Left lung (tissue), 10 donors: Measurements from ENCODE around the gene DUS3L. TPM values are rescaled to one million over a fixed set of nuclear protein-coding genes. Genes with fewer than 3 reads are reported as not detected.
"Not testable (repeated sequence)": the region's sequence is repeated elsewhere in the genome, so short reads cannot be mapped to it uniquely, and the experiment has no call there.

Experiments used
- ATAC-seq: fragments of 200-7000 bp; cut with Tn5 transposase; one replicate; pipeline ENCODE4 v1.9.1; 2020; ENCODE audit warnings: moderate library complexity
- DNase-seq, 4 donors: peaks; one replicate each; pipeline ENCODE4 v3.0.0-alpha.2; 2013 to 2020
- H3K27ac ChIP-seq, 2 donors: fragments of 200-600 bp; sonication (generic) in 1 of 2; one replicate each; pipeline versions ENCODE4 v1.5.0 to v1.8.0; 2020 to 2021
- H3K27me3 ChIP-seq, 2 donors: fragments of 200-600 bp; sonication (generic) in 1 of 2; one replicate each; pipeline versions ENCODE4 v1.5.0 to v1.8.0; 2020 to 2021
- H3K36me3 ChIP-seq, 2 donors: fragments of 200-600 bp; sonication (generic) in 1 of 2; one replicate each; pipeline versions ENCODE4 v1.5.0 to v1.8.0; 2020 to 2021
- H3K4me1 ChIP-seq, 2 donors: fragments of 200-600 bp; one replicate each; pipeline ENCODE4 v1.8.0; 2021
- H3K4me3 ChIP-seq, 2 donors: fragments of 200-600 bp; sonication (generic) in 1 of 2; one replicate each; pipeline versions ENCODE4 v1.5.0 to v1.8.0; 2020 to 2021; ENCODE audit warnings: mild to moderate bottlenecking in 1 of 2
- H3K9me3 ChIP-seq, 2 donors: fragments of 200-600 bp; sonication (generic) in 1 of 2; one replicate each; pipeline versions ENCODE4 v1.5.0 to v1.8.0; 2020 to 2021
- intact Hi-C, 2 donors: fragments of 100-400 bp; cut with DNase I; formaldehyde crosslinking; loops; one replicate each; pipeline versions ENCODE4 v1.11.2 to v1.14.2; 2022
- polyA plus RNA-seq, 6 donors: library from polyadenylated mRNA; unstranded; fragments of 120-200 nt; gene quantifications; one replicate each; pipeline ENCODE4 v1.2.1, GENCODE V29; 2013; ENCODE audit not compliant: insufficient read length in 6 of 6
- total RNA-seq, 2 donors: library from RNA; stranded (reverse); fragmentation: NEBNext Ultra II Directional; extraction: Animal tissue kit (Norgen Biotek cat#: 25700); gene quantifications; one replicate each; pipeline ENCODE4 v1.2.1, GENCODE V29; 2021
- TF ChIP-seq, protein P1 (sequence below), 2 donors: fragments of 200-600 bp; sonication (generic) in 1 of 2; IDR thresholded peaks; one replicate each; pipeline versions ENCODE4 v1.5.0 to v1.8.0; 2021; ENCODE audit warnings: antibody characterized with exemption in 2 of 2
- donor health status: DM: no; HTN: yes; CAD: no.
- donor health status: DM: no; HTN: no; CAD: no.

DUS3L gene
- total and polyA plus RNA-seq, 8 donors, result 15.8 to 38.4 (median 24.9) TPM

DNA sequence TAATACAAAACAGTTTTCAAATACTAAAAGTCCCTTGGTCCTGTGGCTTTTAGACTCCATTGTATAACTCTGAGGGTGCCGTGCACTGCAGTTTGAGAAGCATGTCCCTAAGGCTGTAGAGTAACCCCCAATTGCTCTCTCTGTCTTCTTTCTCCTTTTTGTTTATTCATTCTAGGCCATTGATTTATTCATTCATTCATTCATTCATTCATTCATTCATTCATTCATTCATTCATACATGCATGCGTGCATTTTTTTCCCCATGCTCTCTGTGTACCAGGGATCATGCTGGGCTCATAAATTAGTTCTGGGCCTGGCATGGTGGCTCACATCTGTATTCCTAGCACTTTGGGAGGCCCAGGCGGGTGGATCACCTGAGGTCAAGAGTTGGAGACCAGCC is 25.7 kb downstream of the DUS3L start:
- ATAC-seq, result no peak
- Histone ChIP-seq H3K4me1 (no peaks in the 10 kb centered on the region), H3K27me3 (peaks cover 0 to 7% of the 10 kb centered on the region in 2 donors), H3K36me3 (no peaks in the 10 kb centered on the region), H3K4me3 (no peak overlapping the region), H3K27ac (no peak overlapping the region), H3K9me3 (no peaks in the 10 kb centered on the region)
- DNase-seq, result no peak
- TF ChIP-seq, protein P1, sequence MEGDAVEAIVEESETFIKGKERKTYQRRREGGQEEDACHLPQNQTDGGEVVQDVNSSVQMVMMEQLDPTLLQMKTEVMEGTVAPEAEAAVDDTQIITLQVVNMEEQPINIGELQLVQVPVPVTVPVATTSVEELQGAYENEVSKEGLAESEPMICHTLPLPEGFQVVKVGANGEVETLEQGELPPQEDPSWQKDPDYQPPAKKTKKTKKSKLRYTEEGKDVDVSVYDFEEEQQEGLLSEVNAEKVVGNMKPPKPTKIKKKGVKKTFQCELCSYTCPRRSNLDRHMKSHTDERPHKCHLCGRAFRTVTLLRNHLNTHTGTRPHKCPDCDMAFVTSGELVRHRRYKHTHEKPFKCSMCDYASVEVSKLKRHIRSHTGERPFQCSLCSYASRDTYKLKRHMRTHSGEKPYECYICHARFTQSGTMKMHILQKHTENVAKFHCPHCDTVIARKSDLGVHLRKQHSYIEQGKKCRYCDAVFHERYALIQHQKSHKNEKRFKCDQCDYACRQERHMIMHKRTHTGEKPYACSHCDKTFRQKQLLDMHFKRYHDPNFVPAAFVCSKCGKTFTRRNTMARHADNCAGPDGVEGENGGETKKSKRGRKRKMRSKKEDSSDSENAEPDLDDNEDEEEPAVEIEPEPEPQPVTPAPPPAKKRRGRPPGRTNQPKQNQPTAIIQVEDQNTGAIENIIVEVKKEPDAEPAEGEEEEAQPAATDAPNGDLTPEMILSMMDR (IDR thresholded peaks at IDR 0.05), result no peak
- intact Hi-C loops, result no loop called here

DNA sequence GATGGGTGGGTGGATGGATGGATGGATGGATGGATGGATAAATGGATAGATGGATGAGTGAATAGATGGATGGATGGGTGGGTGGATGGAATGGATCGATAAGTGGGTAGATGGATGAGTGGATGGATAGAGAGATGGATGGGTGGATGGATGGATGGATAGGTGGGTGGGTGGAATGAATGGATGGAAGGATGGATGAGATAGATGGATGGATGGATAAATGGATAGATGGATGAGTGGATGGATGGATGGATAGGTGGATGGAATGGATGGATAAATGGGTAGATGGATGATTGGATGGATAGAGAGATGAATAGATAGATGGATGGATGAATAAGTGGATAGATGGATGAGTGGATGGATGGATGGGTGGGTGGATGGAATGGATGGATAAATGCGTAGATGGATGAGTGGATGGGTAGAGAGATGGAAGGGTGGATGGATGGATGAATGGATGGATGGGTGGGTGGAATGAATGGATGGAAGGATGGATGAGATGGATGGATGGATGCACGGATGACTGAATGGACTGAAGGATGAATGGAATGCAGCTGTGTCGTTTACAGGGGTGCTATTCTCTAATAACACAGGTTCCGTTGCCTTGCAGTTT is 28.2 kb downstream of the DUS3L start:
- H3K4me3 ChIP-seq, result no peak overlapping the region
- intact Hi-C loops, result no loop called here
- TF ChIP-seq, protein P1 (IDR thresholded peaks at IDR 0.05), result no peak
- peaks cover 0 to 31% of the 10 kb centered on the region in 2 donors for H3K27me3 ChIP-seq
- no peak overlapping the region for H3K27ac ChIP-seq
- H3K36me3 ChIP-seq, result no peaks in the 10 kb centered on the region
- no peaks in the 10 kb centered on the region for H3K9me3 ChIP-seq
- DNase-seq (no peak), ATAC-seq (no peak)
- H3K4me1 ChIP-seq, result no peaks in the 10 kb centered on the region

DNA sequence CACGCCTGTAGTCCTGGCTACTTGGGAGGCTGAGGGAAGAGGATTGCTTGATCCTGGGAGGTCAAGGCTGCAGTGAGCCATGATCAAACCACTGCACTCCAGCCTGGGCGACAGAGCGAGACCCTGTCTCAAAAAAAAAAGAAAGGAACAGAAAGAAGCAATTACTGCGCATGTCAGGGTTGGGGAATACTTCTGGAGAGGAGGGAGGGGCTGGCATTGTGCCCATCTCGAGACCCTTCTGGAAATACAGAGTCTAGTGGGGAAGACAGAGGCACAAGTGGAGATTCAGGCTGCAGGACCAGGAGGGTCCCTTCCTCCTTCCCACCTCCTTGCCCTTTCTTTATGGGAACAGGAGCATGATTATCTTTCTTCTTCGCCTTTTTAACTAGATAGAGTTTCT is 37.2 kb downstream of the DUS3L start:
- Histone ChIP-seq H3K36me3 (no peaks in the 10 kb centered on the region), H3K27ac (no peak overlapping the region), H3K9me3 (no peaks in the 10 kb centered on the region), H3K27me3 (peaks cover 0 to 30% of the 10 kb centered on the region in 2 donors), H3K4me1 (no peaks in the 10 kb centered on the region), H3K4me3 (no peak overlapping the region)
- ATAC-seq (no peak), DNase-seq (no peak)
- TF ChIP-seq, protein P1 (IDR thresholded peaks at IDR 0.05), result no peak
- intact Hi-C loops, result no loop called here

DNA sequence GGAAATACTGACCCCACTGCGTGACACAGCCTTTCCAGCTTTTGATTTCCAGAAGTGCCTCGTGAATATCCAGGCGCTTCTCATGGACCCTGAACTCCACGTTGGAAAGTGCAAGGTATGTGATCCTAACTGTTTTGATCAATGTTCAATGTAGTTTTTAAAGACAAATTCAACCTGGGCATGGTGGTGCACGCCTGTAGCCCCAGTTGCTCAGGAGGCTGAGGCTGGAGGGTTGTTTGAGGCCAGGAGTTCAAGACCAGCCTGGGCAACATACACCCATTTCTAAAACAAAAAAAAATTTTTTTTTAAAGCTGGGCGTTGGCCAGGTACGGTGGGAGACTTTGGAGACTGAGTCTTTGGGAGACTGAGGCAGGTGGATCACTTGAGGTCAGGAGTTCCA is 39.3 kb downstream of the DUS3L start:
- H3K4me3 ChIP-seq, result no peak overlapping the region
- DNase-seq (no peak), ATAC-seq (no peak)
- intact Hi-C loops, result no loop called here
- H3K27me3 ChIP-seq, result peaks cover 0 to 37% of the 10 kb centered on the region in 2 donors
- H3K9me3 ChIP-seq, result no peaks in the 10 kb centered on the region
- TF ChIP-seq, protein P1 (IDR thresholded peaks at IDR 0.05), result no peak
- H3K27ac ChIP-seq, result no peak overlapping the region
- H3K36me3 ChIP-seq, result no peaks in the 10 kb centered on the region
- H3K4me1 ChIP-seq, result no peaks in the 10 kb centered on the region

DNA sequence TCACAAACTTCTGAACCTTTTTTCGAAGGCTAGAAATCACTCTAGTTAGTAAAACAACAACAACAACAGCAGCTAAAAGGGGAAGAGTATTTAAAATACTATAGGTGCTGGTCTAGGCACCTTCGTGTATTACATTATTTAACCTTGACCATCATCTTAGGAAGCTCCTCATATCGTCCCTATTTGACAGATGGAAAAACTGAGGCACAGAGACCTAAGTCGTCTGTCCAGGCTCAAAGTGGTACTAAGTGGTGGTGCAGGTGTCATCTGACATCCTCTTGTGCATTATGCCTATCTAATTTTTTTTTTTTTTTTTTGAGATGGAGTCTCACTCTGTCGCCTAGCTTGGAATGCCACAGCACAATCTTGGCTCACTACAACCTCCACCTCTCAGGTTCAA is 41.5 kb downstream of the DUS3L start:
- peaks cover 0 to 43% of the 10 kb centered on the region in 2 donors for H3K27me3 ChIP-seq
- H3K36me3 ChIP-seq, result no peaks in the 10 kb centered on the region
- no peak overlapping the region for H3K4me3 ChIP-seq
- no peaks in the 10 kb centered on the region for H3K9me3 ChIP-seq
- ATAC-seq, result no peak
- no peak overlapping the region for H3K27ac ChIP-seq
- no peak for DNase-seq
- intact Hi-C loops, result no loop called here
- no peaks in the 10 kb centered on the region for H3K4me1 ChIP-seq
- TF ChIP-seq, protein P1 (IDR thresholded peaks at IDR 0.05), result no peak

DNA sequence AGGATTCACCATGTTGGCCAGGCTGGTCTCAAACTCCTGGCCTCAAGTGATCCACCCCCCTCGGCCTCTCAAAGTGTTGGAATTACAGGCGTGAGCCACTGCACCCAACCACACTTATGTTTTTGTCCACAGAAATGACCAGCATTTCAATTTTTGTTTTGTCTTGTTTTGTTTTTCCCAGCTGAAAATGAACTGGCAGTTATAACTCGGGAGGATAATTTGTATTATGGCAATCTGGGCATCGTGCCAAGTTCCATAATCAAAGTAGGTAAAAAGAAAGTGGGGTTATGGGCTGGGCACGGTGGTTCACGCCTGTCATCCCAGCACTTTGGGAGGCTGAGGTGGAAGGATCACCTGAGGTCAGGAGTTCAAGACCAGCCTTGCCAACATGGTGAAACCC is 42.0 kb downstream of the DUS3L start:
- H3K36me3 ChIP-seq, H3K9me3 ChIP-seq, H3K4me3 ChIP-seq, intact Hi-C loops, H3K4me1 ChIP-seq, ATAC-seq, DNase-seq, H3K27ac ChIP-seq: not testable (repeated sequence)
- peaks cover 0 to 43% of the 10 kb centered on the region in 2 donors for H3K27me3 ChIP-seq

DNA sequence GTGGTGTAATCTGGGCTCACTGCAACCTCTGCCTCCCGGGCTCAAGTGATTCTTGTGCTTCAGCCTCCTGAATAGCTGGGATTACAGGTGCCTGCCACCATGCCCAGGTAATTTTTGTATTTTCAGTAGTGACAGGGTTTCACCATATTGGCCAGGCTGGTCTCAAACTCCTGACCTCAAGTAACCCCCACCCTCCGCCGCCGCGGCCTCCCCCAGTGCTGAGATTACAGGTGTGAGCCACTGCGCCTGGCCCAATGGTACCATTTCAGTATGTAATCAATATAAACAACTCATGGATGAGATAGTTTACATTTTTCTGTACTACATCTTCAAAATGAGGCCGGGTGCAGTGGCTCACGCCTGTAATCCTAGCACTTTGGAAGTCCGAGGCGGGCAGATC is 46.0 kb downstream of the DUS3L start:
- H3K9me3 ChIP-seq, ATAC-seq, H3K36me3 ChIP-seq, H3K4me3 ChIP-seq, H3K27ac ChIP-seq, H3K4me1 ChIP-seq, intact Hi-C loops, DNase-seq: not testable (repeated sequence)
- H3K27me3 ChIP-seq, result peaks cover 0 to 42% of the 10 kb centered on the region in 2 donors
